ENCODE results near the gene AQP12A. TPM values are rescaled to one million over a fixed set of nuclear protein-coding genes. Genes with fewer than 3 reads are reported as not detected.

The AQP12A gene
- polyA plus RNA-seq, 1 of the 3 experiments (the other 2 are of a cell fraction): not detected

DNA sequence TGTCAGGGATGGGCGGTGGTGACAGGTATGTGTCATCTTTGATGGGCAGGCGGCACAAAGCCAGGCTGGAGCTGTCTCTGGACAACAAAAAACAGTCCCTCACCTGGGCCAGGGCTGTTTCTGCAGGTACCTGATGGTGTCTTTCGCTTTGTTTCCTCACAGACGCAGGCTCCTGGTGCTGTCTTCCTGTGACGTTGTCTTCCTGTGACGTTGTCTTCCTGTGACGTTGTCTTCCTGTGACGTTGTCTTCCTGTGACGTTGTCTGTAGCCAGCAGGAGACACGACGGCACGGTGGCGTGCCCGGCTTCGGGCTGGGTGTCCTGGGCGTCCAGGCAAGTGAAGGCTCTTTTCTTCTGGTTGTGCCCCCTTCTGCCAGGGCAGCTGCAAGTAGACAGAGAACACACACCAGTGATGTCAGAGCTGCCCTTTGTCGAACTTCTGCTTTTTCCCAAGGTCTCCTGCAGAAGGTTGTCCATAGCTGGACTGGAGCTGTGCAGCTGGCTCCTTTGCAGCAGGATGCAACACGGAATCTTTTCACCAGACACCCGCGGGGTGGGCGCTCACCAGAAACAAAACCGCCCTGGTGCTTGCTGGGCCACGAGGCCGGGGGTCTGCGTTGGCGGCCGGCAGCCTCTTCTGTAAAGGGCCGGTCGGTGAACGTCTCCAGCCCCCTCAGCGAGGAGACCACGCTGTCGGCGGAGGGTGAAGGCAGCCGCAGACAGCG is 45.3 kb upstream of the AQP12A start:
- Histone ChIP-seq H3K4me3 (ENCODE audit: low read depth in 2 of 2, low read length in 1 of 2) (no peak overlapping the region), H3K9me2 (no peaks in the 10 kb centered on the region), H4K20me1 (ENCODE audit: insufficient read depth) (no peaks in the 10 kb centered on the region), H3K4me2 (no peak overlapping the region), H3F3A (replicated peaks; ENCODE audit: insufficient read depth) (no peaks in the 10 kb centered on the region), H3K79me2 (ENCODE audit: insufficient read depth) (no peaks in the 10 kb centered on the region), H2AFZ (ENCODE audit: low read depth) (no peak overlapping the region), H3K9me3 (no peaks in the 10 kb centered on the region), H3K9ac (no peak overlapping the region), H3K27me3 (ENCODE audit: insufficient read depth) (no peaks in the 10 kb centered on the region; the same call in 1 of the 2 replicates), H3K27ac (ENCODE audit: low read depth in 2 of 2, low read length in 1 of 2) (no peak overlapping the region), H3K36me3 (replicated peaks in 1 of 2; ENCODE audit: control insufficient read depth in 1 of 2, insufficient read depth in 2 of 2, low read length in 1 of 2) (no peaks in the 10 kb centered on the region), H3K4me1 (ENCODE audit: control insufficient read depth in 1 of 2, insufficient read depth in 2 of 2, low read depth in 1 of 2, low read length in 1 of 2) (no peaks in the 10 kb centered on the region; a peak in 1 of 4 replicates)
- 61% methylated on average over 26 of the region's 36 CpGs for WGBS (ENCODE audit: low lambda C conversion rate)
- TF ChIP-seq TCF12 (IDR thresholded peaks at IDR 0.05) (no peak), GATA2 (CRISPR knock-in tag; IDR thresholded peaks at IDR 0.05) (no peak), USF2 (IDR thresholded peaks at IDR 0.05; ENCODE audit: borderline replicate concordance, low read depth, low read length) (no peak), EZH2phosphoT487 (IDR thresholded peaks at IDR 0.05; ENCODE audit: borderline replicate concordance, low read depth) (no peak), SIN3A (IDR thresholded peaks at IDR 0.05; ENCODE audit: borderline replicate concordance, low read depth, low read length) (no peak), CTCF (IDR thresholded peaks at IDR 0.05) (no peak), ZBTB33 (IDR thresholded peaks at IDR 0.05; ENCODE audit: borderline replicate concordance, low read depth) (no peak), NFIC (IDR thresholded peaks at IDR 0.05; ENCODE audit: borderline replicate concordance) (no peak), ELF1 (IDR thresholded peaks at IDR 0.05) (no peak), YY1 (IDR thresholded peaks at IDR 0.05; ENCODE audit: low read depth) (no peak), RAD21 (IDR thresholded peaks at IDR 0.05; ENCODE audit: low read length) (no peak), CHD2 (IDR thresholded peaks at IDR 0.05; ENCODE audit: low read length, partially characterized antibody) (no peak), RFX5 (IDR thresholded peaks at IDR 0.05; ENCODE audit: low read length) (no peak), MEF2A (IDR thresholded peaks at IDR 0.05; ENCODE audit: borderline replicate concordance, low read depth) (no peak), TEAD4 (IDR thresholded peaks at IDR 0.05; ENCODE audit: borderline replicate concordance, insufficient read depth) (no peak)
- ChIA-PET CTCF (interaction anchor here (1.3 kb wide), 1 partner anchor 194 kb away, joined by 3 read pairs; no protein-coding TSS in a partner anchor), POLR2A (no interaction called here)
- no peak for DNase-seq

All from SK-N-SH (cell line).